Testis (tissue), 2 donors: ENCODE results near the gene NUB1.

Source experiments
- CTCF ChIP-seq, 3 experiments: fragments of 450-650 bp in 2 of 3; fragments of 200-600 bp in 1 of 3; sonication (generic) in 1 of 3; IDR thresholded peaks; one replicate each; pipeline ENCODE4 v1.5.1; 2016 to 2019; ENCODE audit warnings: antibody characterized with exemption in 3 of 3, mild to moderate bottlenecking in 2 of 3, moderate library complexity in 1 of 3
- POLR2A ChIP-seq: fragments of 450-650 bp; IDR thresholded peaks from one replicate; pipeline ENCODE4 v1.6.1; 2017; ENCODE audit warnings: antibody characterized with exemption, mild to moderate bottlenecking, moderate library complexity

- no peak for TF ChIP-seq CTCF (IDR thresholded peaks at IDR 0.05)
- TF ChIP-seq POLR2A: no peak
These were observed 2.8 kb upstream of the NUB1 start for GRCh38 chr7:151338809-151339208.
